GM18519 (cell line): ENCODE results near the gene KCNK6.
"Not testable (repeated sequence)": the region's sequence is repeated elsewhere in the genome, so short reads cannot be mapped to it uniquely, and the experiment has no call there.

Experiments
- ATAC-seq: cut with Tn5 transposase; IDR thresholded peaks from one replicate; pipeline ENCODE4 v1.9.1; 2021; ENCODE audit warnings: mild to moderate bottlenecking, moderate library complexity; ENCODE audit not compliant: unreplicated experiment, low FRiP score

The KCNK6 gene

DNA sequence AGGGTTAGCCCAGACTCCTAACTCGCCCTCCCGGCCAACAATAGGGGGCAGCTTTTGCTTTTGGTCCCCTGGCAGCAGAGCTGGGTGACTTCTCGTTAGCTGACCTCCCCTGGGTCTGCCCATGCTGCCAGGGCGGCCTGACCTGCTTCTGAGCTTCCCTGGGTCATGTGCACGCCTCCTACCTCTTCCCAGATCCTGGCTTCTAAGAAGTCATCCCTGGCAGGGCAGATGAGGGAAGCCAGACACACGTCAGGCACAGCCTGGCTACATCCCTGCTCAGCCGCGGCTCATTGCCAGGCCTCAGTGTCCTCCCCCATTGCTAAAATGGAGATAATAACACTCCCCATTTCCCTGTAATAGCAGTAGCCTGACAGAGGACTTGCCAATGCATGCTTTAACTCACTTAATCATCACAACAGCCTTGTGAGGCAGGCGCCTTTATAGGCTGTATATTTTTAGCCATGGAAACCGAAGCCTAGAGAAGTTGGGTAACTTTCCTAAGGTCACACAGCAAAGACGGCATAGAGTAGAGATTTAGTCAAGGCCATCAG, 2.1 kb downstream of the KCNK6 start:
- ATAC-seq = no peak

DNA sequence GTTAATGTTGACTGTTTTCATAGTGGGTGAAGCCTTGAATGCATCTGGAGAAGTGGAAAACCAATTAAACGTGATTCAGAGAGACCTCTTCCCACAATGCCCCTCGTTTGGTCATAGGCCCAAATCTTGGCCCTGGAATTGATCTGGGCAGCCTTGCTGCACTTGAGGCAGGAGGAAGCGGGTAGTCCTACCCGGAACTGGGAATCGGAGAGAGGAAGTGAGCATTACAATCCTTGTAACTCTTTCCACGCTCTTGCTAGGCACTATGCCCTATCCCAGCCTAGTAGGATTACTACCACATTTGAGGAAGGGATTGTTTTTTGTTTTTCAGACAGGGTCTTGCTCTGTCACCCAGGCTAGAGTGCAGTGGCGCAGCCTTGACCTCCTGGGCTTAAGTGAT, 3.6 kb downstream of the KCNK6 start:
- ATAC-seq = no peak

DNA sequence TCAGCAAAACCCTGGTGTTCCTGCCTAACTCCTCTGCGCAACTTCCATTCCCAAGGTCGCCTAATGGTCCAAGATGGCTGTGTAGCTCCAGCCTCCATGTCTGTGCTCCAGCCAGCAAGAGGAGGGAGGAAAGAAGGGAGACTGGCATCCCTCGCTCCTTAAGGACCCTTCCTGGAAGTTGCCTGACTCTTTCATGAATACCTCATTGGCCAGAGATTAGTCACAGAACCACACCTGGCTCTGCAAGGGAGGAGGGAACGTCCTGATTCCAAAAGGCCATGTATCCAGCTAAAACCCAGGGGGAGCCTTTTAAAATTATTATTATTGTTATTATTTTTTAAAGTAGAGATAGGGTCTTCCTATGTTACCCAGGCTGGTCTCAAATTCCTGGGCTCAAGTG, 4.8 kb downstream of the KCNK6 start:
- no peak for ATAC-seq

DNA sequence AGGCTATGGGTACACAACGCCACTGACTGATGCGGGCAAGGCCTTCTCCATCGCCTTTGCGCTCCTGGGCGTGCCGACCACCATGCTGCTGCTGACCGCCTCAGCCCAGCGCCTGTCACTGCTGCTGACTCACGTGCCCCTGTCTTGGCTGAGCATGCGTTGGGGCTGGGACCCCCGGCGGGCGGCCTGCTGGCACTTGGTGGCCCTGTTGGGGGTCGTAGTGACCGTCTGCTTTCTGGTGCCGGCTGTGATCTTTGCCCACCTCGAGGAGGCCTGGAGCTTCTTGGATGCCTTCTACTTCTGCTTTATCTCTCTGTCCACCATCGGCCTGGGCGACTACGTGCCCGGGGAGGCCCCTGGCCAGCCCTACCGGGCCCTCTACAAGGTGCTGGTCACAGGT, 6.9 kb downstream of the KCNK6 start:
- no peak for ATAC-seq

DNA sequence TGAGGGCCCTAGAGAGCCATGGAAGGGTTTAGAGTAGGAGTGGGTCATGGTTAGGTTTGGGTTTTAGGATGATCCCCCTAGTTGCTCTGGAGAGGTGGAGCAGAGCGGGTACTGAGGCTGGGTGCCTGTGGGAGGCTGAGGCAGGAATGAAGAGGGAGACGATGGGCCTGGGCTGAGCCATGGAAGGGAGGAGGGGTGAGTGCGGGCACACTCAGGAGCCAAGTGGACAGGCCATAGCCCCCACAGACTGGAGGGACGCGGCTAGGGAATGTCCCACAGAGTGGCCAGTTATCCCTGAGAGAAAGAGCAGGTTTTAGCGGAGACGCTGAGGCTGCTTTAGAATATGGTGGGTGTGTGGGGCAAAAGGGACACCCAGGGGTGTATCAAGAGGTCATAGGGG, 10.0 kb downstream of the KCNK6 start:
- no peak for ATAC-seq

DNA sequence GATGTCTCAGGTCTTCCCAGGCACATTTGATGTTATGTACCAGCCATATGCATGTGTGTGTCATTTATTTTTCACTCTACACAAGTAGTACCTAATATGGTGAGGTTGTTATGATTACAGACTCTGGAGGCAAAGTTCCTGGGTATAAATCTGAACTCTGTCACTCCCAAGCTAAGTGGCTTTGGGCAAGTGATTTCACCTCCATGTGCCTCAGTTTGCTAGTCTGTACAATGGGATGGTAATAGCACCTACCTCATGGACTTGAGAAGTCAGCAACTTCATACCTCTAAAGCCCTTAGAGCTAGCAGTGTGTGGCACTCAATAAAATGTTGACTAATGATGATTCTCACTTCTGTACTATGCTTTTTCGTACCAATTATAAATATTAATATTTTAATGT, 12.1 kb downstream of the KCNK6 start:
- no peak for ATAC-seq

DNA sequence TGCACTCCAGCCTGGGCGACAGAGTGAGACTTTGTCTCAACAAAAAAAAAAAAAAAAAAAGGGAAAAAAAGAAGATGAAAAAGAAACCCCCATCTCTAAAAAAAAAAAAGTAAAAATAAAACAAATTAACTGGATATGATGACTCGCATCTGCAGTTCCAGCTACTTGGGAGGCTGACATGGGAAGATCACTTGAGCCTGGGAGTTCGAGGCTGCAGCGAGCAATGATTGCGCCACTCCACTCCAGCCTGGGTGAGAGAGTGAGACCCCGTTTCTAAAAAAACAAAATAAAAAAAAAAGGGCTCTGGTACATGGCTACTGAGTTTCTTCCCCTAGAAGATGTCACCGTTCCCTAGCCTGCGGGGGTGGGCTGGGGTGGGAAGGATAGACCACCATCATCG, 13.6 kb downstream of the KCNK6 start:
- no peak for ATAC-seq

DNA sequence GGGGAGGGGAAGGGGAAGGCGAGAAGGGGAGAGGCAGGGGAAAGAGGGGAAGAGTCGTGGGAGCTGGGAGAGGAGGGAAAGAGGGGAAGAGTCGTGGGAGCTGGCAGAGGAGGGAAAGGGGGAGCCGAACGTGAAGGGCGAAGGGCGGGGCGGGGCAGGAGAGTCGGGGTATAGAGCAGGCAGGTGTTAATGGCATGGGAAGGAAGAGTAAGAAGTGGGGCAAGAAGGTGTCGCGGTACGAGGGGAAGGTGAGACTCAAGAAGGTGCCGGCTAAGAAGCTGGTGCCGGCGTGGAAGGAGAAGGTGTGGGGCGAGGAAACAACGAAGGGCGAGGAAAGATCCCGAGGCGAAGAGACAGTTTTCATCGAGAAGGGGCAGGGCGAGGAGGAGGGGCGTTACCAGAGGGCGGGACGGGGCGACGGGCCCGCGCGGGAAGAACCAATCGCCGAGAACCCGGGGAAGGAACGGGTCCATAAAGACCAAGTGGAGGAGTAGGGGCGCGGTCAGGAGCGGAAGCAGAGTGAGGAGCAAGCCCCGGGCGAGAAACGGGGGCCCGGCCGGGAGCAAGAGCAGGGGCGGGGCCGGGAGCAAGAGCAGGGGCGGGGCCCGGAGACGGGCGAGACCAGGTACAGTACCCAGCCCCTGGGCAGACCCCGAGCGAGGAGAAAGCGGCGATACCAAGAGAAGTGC, 16.4 kb downstream of the KCNK6 start:
- ATAC-seq = peak; percentile 44

DNA sequence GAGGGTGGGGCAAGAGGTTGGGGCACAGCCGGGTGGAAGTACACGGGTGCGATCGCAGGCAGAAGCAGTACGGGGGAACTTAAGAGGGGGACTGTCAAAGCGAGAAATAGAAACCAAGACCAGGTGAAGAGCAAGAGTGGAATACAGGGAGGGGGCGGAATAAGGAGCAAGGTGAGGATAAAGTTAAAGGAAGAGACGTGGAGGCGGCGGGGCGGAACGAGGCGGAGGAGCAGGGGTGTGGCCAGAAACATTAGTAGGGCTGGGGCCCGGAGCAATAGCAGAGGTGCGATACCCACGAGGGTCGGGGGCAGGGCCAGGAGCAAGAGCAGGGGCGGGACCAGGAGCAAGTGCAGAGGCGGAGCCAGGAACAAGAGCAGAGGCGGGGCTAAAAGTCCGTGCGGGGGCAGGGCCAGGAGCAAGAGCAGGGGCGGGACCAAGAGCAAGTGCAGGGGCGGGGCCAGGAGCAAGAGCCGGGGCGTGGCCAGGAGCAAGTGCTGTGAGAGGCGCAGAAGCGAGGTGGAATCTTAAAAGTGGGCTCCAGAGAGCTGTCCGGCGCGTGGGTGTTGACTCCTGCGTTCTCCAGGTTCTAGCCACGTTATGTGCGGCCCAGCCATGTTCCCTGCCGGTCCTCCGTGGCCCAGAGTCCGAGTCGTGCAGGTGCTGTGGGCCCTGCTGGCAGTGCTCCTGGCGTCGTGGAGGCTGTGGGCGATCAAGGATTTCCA, 17.2 kb downstream of the KCNK6 start:
- peak; percentile 32 for ATAC-seq

DNA sequence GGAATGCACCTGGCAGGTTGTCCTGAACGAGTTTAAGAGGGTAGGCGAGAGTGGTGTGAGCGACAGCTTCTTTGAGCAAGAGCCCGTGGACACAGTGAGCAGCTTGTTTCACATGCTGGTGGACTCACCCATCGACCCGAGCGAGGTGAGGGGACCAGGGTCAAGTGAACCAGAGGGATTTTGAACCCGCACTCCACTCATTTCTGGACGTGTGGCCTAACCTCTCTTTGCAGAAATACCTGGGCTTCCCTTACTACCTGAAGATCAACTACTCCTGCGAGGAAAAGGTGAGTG, 17.7 kb downstream of the KCNK6 start:
- ATAC-seq = no peak

DNA sequence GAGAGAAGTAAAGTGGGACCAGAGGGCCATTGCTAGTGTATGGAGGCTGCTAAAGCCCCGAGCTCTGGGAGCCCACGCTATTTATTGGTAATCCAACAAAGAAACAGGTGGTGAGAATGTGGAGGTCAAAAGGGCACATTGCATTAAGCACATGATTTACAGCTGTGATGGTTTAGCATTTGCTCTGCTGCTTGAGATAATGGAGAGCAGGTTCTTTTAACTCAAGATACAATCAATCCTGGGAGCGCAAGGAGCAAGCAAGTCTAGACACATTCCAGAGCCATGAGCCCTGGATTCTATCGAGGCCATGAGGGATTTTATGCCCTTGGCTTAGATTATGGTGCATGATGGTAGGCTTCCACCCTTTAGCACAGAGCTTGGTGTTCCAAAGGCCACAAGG, 19.4 kb downstream of the KCNK6 start:
- ATAC-seq = not testable (repeated sequence)

DNA sequence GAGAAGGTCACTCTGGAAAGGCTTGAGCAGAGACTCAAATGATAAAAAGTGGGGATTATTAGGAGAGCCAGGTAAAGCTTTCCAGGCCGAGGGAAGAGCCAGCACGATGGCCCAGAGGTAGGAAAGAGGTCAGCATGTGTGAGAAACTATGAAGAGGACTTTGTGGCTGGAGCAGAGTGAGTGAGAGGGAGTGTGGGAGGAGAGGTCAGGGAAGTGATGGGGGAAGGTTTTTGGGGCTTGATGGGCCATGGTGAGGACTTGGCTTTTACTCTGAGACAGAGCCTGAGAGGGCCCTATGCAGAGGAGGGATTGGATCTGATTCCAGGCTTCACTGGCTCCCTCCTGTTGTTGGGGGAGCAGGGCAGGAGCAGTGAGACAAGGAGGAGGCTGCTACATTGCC, 21.3 kb downstream of the KCNK6 start:
- ATAC-seq = no peak

DNA sequence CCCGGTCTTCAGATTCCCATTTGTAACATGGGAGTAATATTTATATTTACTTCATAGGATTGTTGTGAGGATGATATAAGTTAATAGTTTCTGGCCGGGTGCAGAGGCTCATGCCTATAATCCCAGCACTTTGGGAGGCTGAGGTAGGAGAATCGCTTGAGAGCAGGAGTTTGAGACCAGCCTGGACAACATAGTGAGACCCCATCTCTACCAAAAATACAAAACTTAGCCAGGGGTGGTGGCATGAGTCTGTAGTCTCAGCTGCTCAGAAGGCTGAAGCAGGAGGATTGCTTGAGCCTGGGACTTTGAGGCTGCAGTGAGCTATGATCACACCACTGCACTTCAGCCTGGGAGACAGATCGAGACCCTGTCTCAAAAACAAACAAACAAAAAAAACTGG, 27.2 kb downstream of the KCNK6 start:
- no peak for ATAC-seq

DNA sequence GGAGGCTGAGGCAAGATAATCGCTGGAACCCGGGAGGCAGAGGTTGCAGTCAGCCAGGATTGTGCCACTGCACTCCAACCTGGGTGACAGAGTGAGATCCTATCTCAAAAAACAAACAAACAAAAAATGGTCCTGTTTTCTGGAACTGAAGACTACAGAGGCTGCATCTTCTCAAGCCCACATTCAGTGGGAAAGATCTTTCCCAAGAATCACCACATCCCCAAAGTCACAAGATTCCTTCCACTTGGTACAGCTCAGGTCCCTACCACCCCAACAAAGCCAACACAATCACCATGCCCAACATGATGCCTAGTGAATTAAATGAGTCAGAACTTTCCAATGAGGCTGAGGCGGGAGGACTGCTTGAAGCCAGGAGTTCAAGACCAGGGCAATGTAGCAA, 31.2 kb downstream of the KCNK6 start:
- ATAC-seq = no peak

DNA sequence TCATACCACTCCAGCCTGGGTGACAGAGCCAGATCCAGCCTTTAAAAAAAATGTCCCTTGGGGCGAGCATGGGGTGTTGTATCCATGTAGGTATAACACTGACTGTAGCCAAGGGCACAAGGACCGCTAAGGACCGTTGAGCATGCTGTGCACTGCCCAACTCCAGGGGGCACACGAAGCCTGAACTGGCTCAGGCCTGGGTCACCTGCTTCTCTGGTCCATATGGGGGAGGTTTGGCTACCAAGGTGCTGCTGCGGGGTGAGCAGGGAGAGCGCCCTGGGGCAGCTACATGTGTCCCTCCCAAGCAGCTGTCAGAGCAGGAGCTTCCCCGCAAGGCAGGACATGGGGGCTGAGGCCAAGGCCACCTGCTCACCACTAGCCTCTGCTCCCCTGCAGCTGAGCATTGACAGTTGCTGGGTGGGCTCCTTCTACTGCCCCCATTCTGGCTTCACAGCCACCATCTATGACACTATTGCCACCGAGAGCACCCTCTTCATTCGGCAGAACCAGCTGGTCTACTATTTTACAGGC, 32.3 kb downstream of the KCNK6 start:
- ATAC-seq = no peak

DNA sequence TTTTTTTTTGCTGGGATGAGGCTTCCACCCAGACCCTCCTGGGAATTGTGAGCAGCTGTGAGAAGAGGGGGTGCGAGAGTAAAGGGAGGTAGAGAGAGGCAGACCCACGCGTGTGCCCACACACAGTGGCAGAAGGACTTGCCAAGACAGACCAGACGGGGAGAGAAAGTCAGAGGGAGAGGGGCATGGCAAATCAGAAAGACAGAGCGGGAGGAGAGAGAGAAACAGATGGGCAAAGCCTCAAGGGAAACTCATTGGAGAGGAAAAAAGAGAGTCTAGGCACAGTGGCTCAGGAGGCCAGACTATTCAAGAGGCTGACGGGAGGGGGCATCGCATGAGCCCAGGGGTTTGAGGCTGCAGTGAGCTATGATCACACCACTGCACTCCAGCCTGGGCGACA, 33.0 kb downstream of the KCNK6 start:
- ATAC-seq = no peak

DNA sequence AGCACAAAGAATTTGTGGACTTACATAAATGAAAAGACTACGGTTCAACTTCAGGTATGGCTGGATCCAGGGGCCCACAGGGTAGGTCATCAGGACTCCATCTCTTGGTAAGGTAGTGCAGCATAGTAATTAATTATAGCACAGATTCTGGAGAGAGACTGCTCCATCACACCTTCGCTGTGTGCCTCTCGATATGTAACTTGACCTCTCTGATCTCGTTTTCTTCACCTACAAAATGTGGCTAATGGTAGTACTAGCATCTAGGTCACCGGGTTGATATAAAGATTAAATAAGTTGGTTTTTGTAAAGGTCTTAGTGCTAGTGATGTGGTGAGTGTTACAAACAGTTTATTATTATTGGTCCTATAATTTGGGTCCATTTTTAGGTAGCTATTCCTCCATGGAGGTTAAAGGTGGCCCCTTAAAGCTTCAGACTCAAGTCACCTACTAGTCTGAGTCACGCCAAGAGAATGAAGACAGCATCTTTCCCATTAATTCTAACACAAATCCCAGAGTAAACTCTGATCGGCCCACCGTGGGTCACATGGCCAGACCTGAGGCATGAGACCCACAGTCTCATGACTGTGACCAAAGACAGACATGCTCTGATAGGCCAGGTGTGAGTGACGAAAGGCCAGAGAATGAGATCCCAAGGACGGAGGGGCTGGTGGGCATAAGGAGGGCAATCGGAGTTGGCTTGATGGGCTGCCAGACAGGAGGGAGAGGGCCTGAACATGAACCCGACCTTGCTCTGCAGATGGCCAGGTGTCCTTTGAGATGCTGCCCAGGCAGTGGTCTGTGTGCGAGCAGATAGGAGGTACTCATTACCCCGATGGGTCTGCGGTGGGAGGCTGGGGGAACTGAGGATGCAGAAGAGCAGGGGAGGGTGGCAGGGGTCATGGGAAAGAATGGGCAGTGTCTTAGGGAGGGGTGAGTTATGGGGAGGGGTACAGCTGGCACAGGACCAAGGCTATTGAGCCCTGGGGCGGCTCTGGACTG, 36.4 kb downstream of the KCNK6 start:
- ATAC-seq = no peak

DNA sequence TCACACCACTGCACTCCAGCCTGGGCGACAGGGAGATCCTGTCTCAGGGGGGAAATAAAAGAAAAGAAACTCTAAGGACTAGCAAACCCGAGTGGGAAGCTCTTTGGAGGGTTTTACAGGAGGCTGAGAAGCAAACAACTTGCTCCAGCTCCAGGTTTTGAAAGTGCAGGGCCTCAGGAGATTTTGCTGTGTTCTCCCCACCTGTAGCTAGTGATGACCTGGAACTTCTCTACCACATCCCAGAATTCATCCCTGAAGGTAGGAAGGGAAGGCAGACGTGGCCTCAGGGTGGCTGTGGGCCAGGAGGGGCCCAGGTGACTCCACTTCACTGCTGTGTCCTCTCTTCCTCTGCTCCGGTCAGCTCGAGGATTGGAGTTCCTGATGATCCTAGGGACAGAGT, 38.4 kb downstream of the KCNK6 start:
- no peak for ATAC-seq

DNA sequence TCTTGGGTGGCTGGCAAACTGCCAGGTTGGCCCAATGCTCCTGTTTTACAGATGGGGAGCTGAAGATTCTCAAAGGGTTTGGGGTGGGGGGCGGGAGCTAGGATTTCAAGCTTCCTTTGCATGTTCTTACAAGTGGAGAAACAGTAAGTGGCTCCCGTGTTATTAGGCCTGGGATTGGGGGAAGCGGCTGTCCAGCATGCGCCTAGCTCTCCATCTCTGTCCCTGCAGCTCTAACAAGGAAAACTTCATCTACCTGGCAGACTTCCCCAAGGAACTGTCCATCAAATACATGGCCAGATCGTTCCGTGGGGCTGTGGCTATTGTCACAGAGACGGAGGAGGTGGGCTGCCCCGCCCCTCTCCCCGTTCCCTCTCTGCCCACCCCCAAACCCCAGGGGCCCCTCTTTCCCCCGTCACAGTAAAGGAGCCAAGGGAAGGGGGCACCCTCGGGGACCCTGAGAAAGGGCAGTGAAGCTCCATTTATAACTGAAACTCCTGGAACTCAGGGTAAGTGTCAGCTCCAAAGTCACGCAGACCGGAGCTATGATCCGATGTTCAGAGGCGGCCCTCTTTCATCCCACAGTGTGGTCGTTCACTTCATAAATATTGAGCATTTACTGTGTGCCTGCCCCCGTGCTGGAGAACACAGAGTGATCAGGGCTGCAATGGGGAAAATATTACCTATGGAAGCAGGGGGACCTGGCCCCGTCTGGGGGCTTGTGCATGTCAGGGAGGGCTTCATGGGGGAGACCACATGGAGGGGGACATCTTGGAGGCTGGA, 39.8 kb downstream of the KCNK6 start:
- ATAC-seq = no peak

DNA sequence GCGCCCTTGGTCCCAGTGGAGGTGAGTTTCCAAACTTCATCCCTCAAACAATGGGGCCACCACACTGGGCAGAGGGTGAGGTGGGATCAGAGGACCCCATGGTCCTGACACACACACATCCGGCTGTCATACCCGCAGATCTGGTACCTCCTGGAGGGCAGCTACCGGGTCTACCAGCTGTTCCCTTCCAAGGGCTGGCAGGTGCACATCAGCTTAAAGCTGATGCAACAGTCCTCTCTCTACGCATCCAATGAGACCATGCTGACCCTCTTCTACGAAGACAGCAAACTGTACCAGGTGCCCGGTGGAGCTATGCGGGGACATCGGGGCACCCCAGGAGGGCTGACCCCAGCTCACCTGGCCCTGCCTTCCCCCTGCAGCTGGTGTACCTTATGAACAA, 40.7 kb downstream of the KCNK6 start:
- no peak for ATAC-seq
